Measurements from ENCODE around the gene LRCH4.
"Not testable (repeated sequence)": the region's sequence is repeated elsewhere in the genome, so short reads cannot be mapped to it uniquely, and the experiment has no call there.

Gene LRCH4

DNA sequence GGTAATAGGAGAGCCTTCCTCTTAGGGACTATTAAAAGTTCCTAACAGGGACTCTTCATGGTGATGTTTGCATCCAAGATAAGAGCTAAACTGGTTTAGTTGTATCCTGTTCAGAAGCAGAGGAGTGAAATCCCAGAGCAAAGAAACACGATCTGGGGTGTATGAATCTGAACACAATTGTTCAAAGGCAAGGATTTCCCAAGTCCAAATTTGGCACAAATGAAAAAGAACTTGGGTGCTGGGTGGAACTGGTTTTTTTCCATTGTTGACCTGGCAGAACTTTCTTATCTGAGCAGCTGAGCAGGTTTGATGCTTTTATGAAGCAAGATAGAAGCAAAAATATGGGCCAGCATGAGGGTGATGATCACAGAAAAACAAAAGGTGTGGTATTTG, 41.0 kb downstream of the LRCH4 start:
- no peak for DNase-seq (ENCODE audit: low read depth in 2 of 2)

GRCh38 chr7:100544386-100544785, 41.5 kb downstream of the LRCH4 start:
- no peak for DNase-seq (ENCODE audit: low read depth in 2 of 2)

DNA sequence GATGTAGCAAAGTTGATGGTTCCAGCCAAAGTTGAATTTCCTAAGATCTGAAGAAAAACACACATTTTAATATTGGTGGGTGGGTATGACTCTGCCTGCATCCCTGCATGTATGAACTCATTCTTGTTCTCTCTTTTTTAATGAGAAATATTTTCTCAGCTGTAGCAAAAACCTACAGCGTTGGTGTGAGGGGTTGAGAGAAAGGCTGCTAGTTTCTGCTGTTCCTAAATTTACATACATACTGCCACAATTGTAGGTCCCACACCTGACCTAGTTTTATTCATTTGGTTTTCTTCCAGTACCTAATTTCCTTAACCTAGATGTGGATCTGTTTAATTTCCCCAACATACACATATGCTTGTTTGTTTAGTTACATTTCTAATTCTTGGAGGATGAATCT, 42.3 kb downstream of the LRCH4 start:
- DNase-seq (ENCODE audit: low read depth in 2 of 2), result no peak

- not testable (repeated sequence) for DNase-seq (ENCODE audit: low read depth in 2 of 2)
Observed at GRCh38 chr7:100541309-100541708, 44.6 kb downstream of the LRCH4 start.

DNA sequence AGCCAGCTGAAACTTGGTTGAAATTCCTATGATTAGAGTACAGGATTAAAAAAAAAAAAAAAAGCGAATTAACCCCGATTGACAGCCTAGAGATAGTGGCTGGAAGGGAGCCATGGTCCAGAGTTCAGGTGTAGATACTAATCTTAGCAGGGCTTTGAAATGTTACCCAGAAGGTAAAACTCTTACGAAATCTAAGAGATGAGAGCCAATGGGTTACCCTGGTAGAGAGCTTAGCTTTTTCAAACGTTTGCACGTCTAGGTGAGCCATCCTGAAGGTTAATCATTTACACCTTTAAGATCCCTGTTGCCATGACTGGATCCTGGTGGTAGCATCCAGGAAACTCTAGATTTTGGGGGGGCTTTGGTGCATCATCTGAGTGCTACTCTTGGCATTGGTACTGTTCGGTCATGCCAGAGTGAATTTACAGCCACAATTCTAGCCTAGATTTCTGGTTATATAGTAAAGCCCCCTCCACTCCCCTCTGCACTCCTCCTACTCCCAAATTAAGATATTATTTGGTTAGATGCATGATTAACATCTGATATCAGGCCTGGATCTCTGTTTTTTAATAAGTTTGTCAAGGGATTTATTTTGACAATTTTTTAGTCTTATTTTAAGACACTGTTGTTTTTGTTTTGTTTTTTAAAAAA, 45.7 kb downstream of the LRCH4 start:
- DNase-seq (ENCODE audit: low read depth in 2 of 2), result no peak

- DNase-seq (ENCODE audit: low read depth in 2 of 2), result no peak
Observed at GRCh38 chr7:100539436-100540006, 46.4 kb downstream of the LRCH4 start.

GRCh38 chr7:100538654-100539435, 47.1 kb downstream of the LRCH4 start, which contains the start of gene AGFG2:
Gene AGFG2, plus strand, starts transcription at chr7:100539203. Its CDS starts 144 bp downstream, at chr7:100539347.
- DNase-seq (ENCODE audit: low read depth in 2 of 2), result peak; percentile 100

DNA sequence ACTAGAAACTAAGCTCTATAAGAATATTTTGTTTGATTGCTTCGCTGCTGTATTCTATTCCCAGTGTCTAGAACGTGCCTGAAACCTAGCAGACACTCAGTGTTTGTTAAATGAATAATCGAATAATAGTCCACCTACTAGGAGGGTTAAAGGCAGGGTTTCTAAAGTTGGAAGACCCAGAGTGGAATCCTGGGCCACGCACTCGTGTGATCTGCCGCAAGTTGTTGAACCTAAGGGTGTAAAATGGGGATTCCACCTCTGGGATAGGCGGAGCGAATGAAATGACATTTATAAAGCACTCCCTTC, 47.6 kb downstream of the LRCH4 start:
- DNase-seq (ENCODE audit: low read depth in 2 of 2), result no peak

- DNase-seq (ENCODE audit: low read depth in 2 of 2), result not testable (repeated sequence)
Observed at GRCh38 chr7:100536695-100537094, 49.2 kb downstream of the LRCH4 start.

DNA sequence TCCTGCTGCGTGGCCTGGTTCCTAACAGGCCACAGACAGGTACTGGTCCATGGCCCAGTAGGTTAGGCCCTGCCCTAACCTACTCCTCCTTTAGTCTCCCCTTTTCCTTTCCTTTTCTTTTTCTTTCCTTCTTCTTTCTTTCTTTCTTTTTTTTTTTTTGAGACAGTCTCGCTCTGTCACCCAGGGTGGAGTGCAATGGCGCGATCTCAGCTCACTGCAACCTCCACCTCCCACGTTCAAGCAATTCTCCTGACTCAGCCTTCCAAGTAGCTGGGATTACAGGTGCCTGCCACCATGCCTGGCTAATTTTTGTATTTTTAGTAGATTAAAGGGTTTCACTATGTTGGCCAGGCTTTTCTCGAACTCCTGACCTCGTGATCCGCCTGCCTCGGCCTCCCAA, 49.9 kb downstream of the LRCH4 start:
- not testable (repeated sequence) for DNase-seq (ENCODE audit: low read depth in 2 of 2)

- DNase-seq (ENCODE audit: low read depth in 2 of 2), result no peak
Observed at GRCh38 chr7:100532165-100533022, 53.5 kb downstream of the LRCH4 start.

DNA sequence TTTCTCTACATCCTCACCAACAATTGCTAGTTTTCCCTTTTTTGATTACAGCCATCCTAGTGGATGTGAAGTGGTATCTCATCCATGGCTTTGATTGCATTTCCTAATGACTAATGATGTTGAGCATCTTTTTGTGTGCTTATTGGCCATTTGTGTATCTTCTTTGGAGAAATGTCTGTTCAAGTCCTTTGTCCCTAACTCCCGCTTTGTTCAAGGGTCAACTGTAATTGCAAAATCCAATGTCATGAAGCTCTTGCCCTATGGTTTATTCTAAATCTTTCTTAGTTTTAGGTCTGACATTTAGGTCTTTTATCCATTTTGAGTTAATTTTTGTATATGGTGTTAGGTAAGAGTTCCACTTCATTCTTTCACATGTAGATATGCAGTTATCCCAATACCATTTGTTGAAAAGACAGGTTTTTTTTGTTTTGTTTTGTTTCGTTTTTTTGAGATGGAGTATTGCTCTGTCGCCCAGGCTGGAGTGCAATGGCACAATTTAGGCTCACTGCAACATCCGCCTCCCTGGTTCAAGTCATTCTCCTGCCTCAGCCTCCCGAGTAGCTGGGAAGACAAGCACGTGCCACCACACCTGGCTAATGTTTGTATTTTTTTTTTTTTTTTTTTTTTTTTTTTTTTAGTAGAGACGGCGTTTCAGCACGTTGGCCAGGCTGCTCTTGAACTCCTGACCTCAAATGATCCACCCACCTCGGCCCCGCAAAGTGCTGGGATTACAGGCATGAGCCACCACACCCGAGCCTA, 57.6 kb downstream of the LRCH4 start:
- not testable (repeated sequence) for DNase-seq (ENCODE audit: low read depth in 2 of 2)
